Measurements from ENCODE around the gene IL12RB2. TPM values are rescaled to one million over a fixed set of nuclear protein-coding genes. Genes with fewer than 3 reads are reported as not detected.

IL12RB2 gene
- total RNA-seq, 1 donor from 2014 or later, result 3.1 TPM

GRCh38 chr1:67281244-67281643 lies 26.4 kb upstream of the IL12RB2 start:
- Histone ChIP-seq H3K4me3 (ENCODE audit: low read length in 3 of 3) (no peak overlapping the region), H3K4me1 (ENCODE audit: control insufficient read depth in 3 of 3, insufficient read depth in 3 of 3, low read length in 3 of 3) (no peaks in the 10 kb centered on the region), H3K27ac (ENCODE audit: low read depth, low read length) (no peak overlapping the region), H3K36me3 (ENCODE audit: control insufficient read depth in 3 of 3, insufficient read depth in 3 of 3, low read length in 3 of 3) (no peaks in the 10 kb centered on the region), H3K27me3 (ENCODE audit: control insufficient read depth in 3 of 3, insufficient read depth in 3 of 3, low read length in 3 of 3) (no peaks in the 10 kb centered on the region), H3K9ac (ENCODE audit: low read depth in 1 of 3, low read length in 3 of 3) (no peak overlapping the region), H3K9me3 (ENCODE audit: control insufficient read depth in 3 of 3, low read length in 3 of 3) (no peaks in the 10 kb centered on the region)

DNA sequence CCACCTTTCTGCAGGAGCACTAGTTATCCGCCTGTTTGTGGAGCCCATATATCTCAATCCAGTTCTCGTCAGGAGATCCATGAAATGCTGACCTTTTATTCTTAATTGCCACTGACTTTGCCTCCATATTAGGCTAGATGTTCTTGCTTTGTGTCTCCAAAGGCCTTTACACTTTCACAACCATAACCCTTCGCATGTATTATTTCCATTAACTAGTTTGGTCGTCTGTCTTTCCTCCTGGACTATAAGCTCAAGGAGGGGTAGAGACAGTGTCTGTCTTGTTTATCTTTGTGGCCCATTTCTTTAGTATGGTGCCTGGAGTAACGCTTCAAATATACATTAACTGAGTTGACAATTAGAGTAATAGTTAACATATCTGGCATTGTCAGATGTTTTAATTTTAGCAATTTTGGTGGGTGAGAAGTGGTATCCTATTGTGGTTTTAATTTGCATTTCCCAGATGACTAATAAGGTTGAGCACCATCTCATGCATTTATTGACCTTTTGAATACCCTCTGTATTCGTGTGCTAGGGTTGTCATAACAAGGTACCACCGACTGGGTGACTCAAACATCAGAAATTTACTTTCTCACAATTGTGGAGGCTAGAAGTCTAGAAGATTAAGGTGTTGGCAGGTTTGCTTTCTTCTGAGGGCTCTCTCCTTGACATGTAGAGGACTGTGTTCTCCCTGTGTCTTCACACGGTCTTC lies 21.7 kb upstream of the IL12RB2 start:
- Histone ChIP-seq H3K27ac (ENCODE audit: low read depth, low read length) (no peak overlapping the region), H3K27me3 (ENCODE audit: control insufficient read depth in 3 of 3, insufficient read depth in 3 of 3, low read length in 3 of 3) (no peaks in the 10 kb centered on the region), H3K4me3 (ENCODE audit: low read length in 3 of 3) (no peak overlapping the region), H3K4me1 (ENCODE audit: control insufficient read depth in 3 of 3, insufficient read depth in 3 of 3, low read length in 3 of 3) (no peaks in the 10 kb centered on the region), H3K36me3 (ENCODE audit: control insufficient read depth in 3 of 3, insufficient read depth in 3 of 3, low read length in 3 of 3) (no peaks in the 10 kb centered on the region), H3K9ac (ENCODE audit: low read depth in 1 of 3, low read length in 3 of 3) (no peak overlapping the region), H3K9me3 (ENCODE audit: control insufficient read depth in 3 of 3, low read length in 3 of 3) (no peaks in the 10 kb centered on the region)

DNA sequence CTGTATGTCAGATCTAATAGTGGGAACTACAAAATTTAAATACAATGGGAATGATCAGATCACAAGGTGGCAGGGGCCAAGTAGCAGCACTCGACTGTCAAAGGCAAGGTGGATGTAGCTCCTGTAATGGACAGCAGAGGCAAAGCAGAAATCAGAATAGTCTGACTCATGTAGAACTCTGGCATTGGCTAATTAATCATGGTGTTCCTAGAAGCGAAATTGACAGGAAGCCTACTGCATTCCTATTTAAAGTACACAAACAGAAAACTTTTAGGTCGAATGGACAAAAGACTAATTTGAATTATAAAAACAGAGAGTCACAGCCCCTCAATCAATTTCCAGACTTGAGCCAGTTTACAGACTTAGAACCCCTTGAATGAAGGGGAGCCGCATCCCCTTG lies 17.4 kb upstream of the IL12RB2 start:
- H3K4me3 ChIP-seq (ENCODE audit: low read length in 3 of 3), result no peak overlapping the region
- H3K36me3 ChIP-seq (ENCODE audit: control insufficient read depth in 3 of 3, insufficient read depth in 3 of 3, low read length in 3 of 3), result no peaks in the 10 kb centered on the region
- no peaks in the 10 kb centered on the region for H3K27me3 ChIP-seq (ENCODE audit: control insufficient read depth in 3 of 3, insufficient read depth in 3 of 3, low read length in 3 of 3)
- no peak overlapping the region for H3K9ac ChIP-seq (ENCODE audit: low read depth in 1 of 3, low read length in 3 of 3)
- no peaks in the 10 kb centered on the region for H3K9me3 ChIP-seq (ENCODE audit: control insufficient read depth in 3 of 3, low read length in 3 of 3)
- H3K4me1 ChIP-seq (ENCODE audit: control insufficient read depth in 3 of 3, insufficient read depth in 3 of 3, low read length in 3 of 3), result no peaks in the 10 kb centered on the region
- H3K27ac ChIP-seq (ENCODE audit: low read depth, low read length), result no peak overlapping the region

DNA sequence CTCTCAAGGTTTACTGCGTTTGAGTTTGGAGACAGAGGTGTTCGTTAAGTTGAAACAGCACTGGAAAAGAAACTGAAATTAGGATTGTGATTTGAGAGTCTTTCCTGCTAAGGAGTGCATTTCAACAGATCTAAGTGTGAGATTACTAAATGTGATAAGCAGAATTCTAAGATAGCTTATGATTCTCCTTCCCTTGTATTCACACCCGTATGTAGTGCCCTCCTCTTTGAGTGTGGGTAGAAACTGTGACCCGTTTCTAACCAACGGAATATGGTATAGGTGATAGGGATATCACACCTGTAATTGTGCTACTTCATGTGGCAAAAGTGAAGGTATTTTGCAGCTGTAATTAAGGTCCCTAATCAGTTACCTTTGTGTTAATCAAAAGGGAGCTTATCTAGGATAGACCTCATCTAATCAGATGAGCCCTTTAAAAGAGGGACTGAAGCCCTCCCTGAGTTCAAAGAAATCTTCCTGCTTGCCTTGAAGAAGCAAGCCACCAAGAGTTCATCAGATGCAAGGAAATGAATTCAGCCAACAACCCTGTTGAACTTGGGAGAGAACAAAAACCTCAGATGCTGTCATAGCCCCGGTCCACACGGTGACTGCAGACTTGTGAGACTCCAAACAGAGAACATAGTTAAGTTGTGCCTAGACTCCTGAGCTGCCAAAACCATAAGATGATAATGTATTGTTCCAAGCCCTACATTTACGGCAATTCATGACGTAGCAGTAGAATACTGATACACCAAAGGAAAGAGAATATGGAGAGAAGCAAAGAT lies 12.6 kb upstream of the IL12RB2 start:
- Histone ChIP-seq H3K27me3 (ENCODE audit: control insufficient read depth in 3 of 3, insufficient read depth in 3 of 3, low read length in 3 of 3) (peaks cover 0 to 4% (median 0%) of the 10 kb centered on the region in 3 donors), H3K4me3 (ENCODE audit: low read length in 3 of 3) (no peak overlapping the region), H3K27ac (ENCODE audit: low read depth, low read length) (no peak overlapping the region), H3K9ac (ENCODE audit: low read depth in 1 of 3, low read length in 3 of 3) (no peak overlapping the region), H3K4me1 (ENCODE audit: control insufficient read depth in 3 of 3, insufficient read depth in 3 of 3, low read length in 3 of 3) (no peaks in the 10 kb centered on the region), H3K36me3 (ENCODE audit: control insufficient read depth in 3 of 3, insufficient read depth in 3 of 3, low read length in 3 of 3) (no peaks in the 10 kb centered on the region), H3K9me3 (ENCODE audit: control insufficient read depth in 3 of 3, low read length in 3 of 3) (no peaks in the 10 kb centered on the region)

DNA sequence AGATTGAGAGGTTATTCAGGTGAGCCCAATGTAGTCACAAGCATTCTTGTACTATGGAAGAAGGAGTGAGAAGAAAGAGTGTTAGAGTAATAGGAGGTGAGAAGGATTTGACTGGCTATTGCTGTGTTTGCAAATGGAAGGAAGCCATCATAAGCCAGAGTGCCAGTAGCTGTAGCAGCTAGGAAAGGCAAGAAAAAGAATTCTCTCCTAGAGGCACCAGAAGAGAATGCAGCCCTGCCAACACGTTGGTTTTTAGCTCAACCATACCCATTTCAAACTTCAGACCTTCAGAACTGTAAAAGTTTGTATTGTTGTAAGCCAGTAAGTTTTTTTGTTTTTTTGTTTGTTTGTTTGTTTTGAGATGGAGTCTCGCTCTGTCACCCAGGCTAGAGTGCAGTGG lies 8.9 kb upstream of the IL12RB2 start:
- no peak overlapping the region for H3K27ac ChIP-seq (ENCODE audit: low read depth, low read length)
- H3K9ac ChIP-seq (ENCODE audit: low read depth in 1 of 3, low read length in 3 of 3), result no peak overlapping the region
- no peaks in the 10 kb centered on the region for H3K4me1 ChIP-seq (ENCODE audit: control insufficient read depth in 3 of 3, insufficient read depth in 3 of 3, low read length in 3 of 3)
- H3K27me3 ChIP-seq (ENCODE audit: control insufficient read depth in 3 of 3, insufficient read depth in 3 of 3, low read length in 3 of 3), result peaks cover 0 to 4% (median 0%) of the 10 kb centered on the region in 3 donors
- H3K4me3 ChIP-seq (ENCODE audit: low read length in 3 of 3), result no peak overlapping the region
- no peaks in the 10 kb centered on the region for H3K36me3 ChIP-seq (ENCODE audit: control insufficient read depth in 3 of 3, insufficient read depth in 3 of 3, low read length in 3 of 3)
- no peaks in the 10 kb centered on the region for H3K9me3 ChIP-seq (ENCODE audit: control insufficient read depth in 3 of 3, low read length in 3 of 3)

DNA sequence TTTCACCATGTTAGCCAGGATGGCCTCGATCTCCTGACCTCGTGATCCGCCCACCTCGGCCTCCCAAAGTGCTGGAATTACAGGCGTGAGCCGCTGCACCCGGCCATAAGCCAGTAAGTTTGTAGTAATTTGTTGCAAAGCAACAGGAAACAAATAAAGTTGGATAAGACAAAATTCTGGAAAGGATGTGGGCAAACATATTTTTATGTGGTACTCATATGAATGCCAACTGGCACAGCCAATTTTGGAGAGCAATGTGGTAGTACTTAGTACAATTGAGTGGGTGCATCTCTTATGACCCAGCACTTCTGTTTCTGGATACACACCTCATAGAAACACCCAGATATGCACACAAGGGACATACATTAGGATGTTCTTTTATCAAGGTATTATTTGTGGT lies 8.4 kb upstream of the IL12RB2 start:
- no peak overlapping the region for H3K27ac ChIP-seq (ENCODE audit: low read depth, low read length)
- H3K36me3 ChIP-seq (ENCODE audit: control insufficient read depth in 3 of 3, insufficient read depth in 3 of 3, low read length in 3 of 3), result no peaks in the 10 kb centered on the region
- no peaks in the 10 kb centered on the region for H3K9me3 ChIP-seq (ENCODE audit: control insufficient read depth in 3 of 3, low read length in 3 of 3)
- no peak overlapping the region for H3K9ac ChIP-seq (ENCODE audit: low read depth in 1 of 3, low read length in 3 of 3)
- H3K4me1 ChIP-seq (ENCODE audit: control insufficient read depth in 3 of 3, insufficient read depth in 3 of 3, low read length in 3 of 3), result no peaks in the 10 kb centered on the region
- H3K27me3 ChIP-seq (ENCODE audit: control insufficient read depth in 3 of 3, insufficient read depth in 3 of 3, low read length in 3 of 3), result peaks cover 0 to 4% (median 0%) of the 10 kb centered on the region in 3 donors
- H3K4me3 ChIP-seq (ENCODE audit: low read length in 3 of 3), result no peak overlapping the region

- peaks cover 0 to 4% (median 0%) of the 10 kb centered on the region in 3 donors for H3K27me3 ChIP-seq (ENCODE audit: control insufficient read depth in 3 of 3, insufficient read depth in 3 of 3, low read length in 3 of 3)
- no peak overlapping the region for H3K27ac ChIP-seq (ENCODE audit: low read depth, low read length)
- H3K36me3 ChIP-seq (ENCODE audit: control insufficient read depth in 3 of 3, insufficient read depth in 3 of 3, low read length in 3 of 3), result no peaks in the 10 kb centered on the region
- no peak overlapping the region for H3K9ac ChIP-seq (ENCODE audit: low read depth in 1 of 3, low read length in 3 of 3)
- H3K4me1 ChIP-seq (ENCODE audit: control insufficient read depth in 3 of 3, insufficient read depth in 3 of 3, low read length in 3 of 3), result no peaks in the 10 kb centered on the region
- no peak overlapping the region for H3K4me3 ChIP-seq (ENCODE audit: low read length in 3 of 3)
- H3K9me3 ChIP-seq (ENCODE audit: control insufficient read depth in 3 of 3, low read length in 3 of 3), result no peaks in the 10 kb centered on the region
Measured at GRCh38 chr1:67300561-67300960, 7.1 kb upstream of the IL12RB2 start.

- Histone ChIP-seq H3K9ac (ENCODE audit: low read depth in 1 of 3, low read length in 3 of 3) (no peak overlapping the region), H3K4me1 (ENCODE audit: control insufficient read depth in 3 of 3, insufficient read depth in 3 of 3, low read length in 3 of 3) (peaks cover 0 to 6% (median 4%) of the 10 kb centered on the region in 3 donors), H3K9me3 (ENCODE audit: control insufficient read depth in 3 of 3, low read length in 3 of 3) (no peaks in the 10 kb centered on the region), H3K4me3 (ENCODE audit: low read length in 3 of 3) (no peak overlapping the region), H3K36me3 (ENCODE audit: control insufficient read depth in 3 of 3, insufficient read depth in 3 of 3, low read length in 3 of 3) (no peaks in the 10 kb centered on the region), H3K27me3 (ENCODE audit: control insufficient read depth in 3 of 3, insufficient read depth in 3 of 3, low read length in 3 of 3) (peaks cover 0 to 4% (median 0%) of the 10 kb centered on the region in 3 donors), H3K27ac (ENCODE audit: low read depth, low read length) (no peak overlapping the region)
Measured at GRCh38 chr1:67304023-67304422, 3.6 kb upstream of the IL12RB2 start.

GRCh38 chr1:67306547-67306946 lies 1.1 kb upstream of the IL12RB2 start:
- no peaks in the 10 kb centered on the region for H3K36me3 ChIP-seq (ENCODE audit: control insufficient read depth in 3 of 3, insufficient read depth in 3 of 3, low read length in 3 of 3)
- no peak overlapping the region for H3K9ac ChIP-seq (ENCODE audit: low read depth in 1 of 3, low read length in 3 of 3)
- H3K4me1 ChIP-seq (ENCODE audit: control insufficient read depth in 3 of 3, insufficient read depth in 3 of 3, low read length in 3 of 3), result peaks cover 0 to 6% (median 4%) of the 10 kb centered on the region in 3 donors
- no peaks in the 10 kb centered on the region for H3K9me3 ChIP-seq (ENCODE audit: control insufficient read depth in 3 of 3, low read length in 3 of 3)
- peaks cover 0 to 4% (median 0%) of the 10 kb centered on the region in 3 donors for H3K27me3 ChIP-seq (ENCODE audit: control insufficient read depth in 3 of 3, insufficient read depth in 3 of 3, low read length in 3 of 3)
- no peak overlapping the region for H3K4me3 ChIP-seq (ENCODE audit: low read length in 3 of 3)
- no peak overlapping the region for H3K27ac ChIP-seq (ENCODE audit: low read depth, low read length)

DNA sequence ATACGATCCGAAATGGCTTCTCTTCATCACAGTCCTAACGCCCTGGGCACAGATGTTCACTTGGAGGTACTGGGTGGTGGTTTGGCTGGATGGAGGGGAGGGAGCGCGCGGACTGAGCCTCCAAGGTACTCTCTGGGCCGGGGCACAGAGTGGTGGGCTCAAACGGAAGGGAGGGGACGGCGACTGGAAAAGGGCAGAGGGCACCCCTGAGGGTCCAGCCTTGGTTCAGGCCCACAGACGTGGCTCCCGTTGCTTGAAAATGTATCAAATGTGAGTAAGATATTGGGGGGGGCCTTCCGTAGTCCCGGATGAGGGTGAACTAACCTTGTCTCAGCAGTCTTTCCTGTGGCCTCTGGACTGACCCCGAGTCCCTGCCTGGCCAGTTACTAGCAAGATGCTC lies 463 bp downstream of the IL12RB2 start:
- Histone ChIP-seq H3K9me3 (ENCODE audit: control insufficient read depth in 3 of 3, low read length in 3 of 3) (no peaks in the 10 kb centered on the region), H3K9ac (ENCODE audit: low read depth in 1 of 3, low read length in 3 of 3) (peak overlapping the region in 2 of 3 donors; percentile 58 to 64), H3K4me1 (ENCODE audit: control insufficient read depth in 3 of 3, insufficient read depth in 3 of 3, low read length in 3 of 3) (peaks cover 4 to 8% (median 6%) of the 10 kb centered on the region in 3 donors), H3K27me3 (ENCODE audit: control insufficient read depth in 3 of 3, insufficient read depth in 3 of 3, low read length in 3 of 3) (peaks cover 0 to 4% (median 0%) of the 10 kb centered on the region in 3 donors), H3K27ac (ENCODE audit: low read depth, low read length) (no peak overlapping the region), H3K36me3 (ENCODE audit: control insufficient read depth in 3 of 3, insufficient read depth in 3 of 3, low read length in 3 of 3) (no peaks in the 10 kb centered on the region), H3K4me3 (ENCODE audit: low read length in 3 of 3) (peak overlapping the region in 2 of 3 donors; percentile 70 to 73)

Data from skeletal muscle tissue (tissue), 4 donors.